GM12878 (cell line): ENCODE measurements around the gene LASP1. TPM values are rescaled to one million over a fixed set of nuclear protein-coding genes. Genes with fewer than 3 reads are reported as not detected.

Experiments
- ATAC-seq: fragments of 200-7000 bp; cut with Tn5 transposase; 3 replicates; pipeline ENCODE4 v1.9.1; 2020; ENCODE audit warnings: mild to moderate bottlenecking, moderate library complexity
- BruUV-seq: library from RNA; stranded (reverse); fragments of 400-500 nt; replicated peaks from 2 replicates; lab custom pipeline; 2021; lab: Mats Ljungman, UMichigan
- CTCF ChIA-PET: fragments of 300-600 bp; sonication (Branson Sonifier 250); formaldehyde crosslinking; extraction: SDS; loops from one replicate; lab custom pipeline; 2021; ENCODE audit warnings: inconsistent platforms; lab: Yijun Ruan, JAX
- POLR2A ChIA-PET: fragments of 350-600 bp; formaldehyde crosslinking; extraction: SDS; loops from one replicate; lab custom pipeline; 2021; ENCODE audit warnings: inconsistent platforms; lab: Charles Lee
- RAD21 ChIA-PET: fragments of 300-600 bp; sonication (Branson Sonifier 250); formaldehyde crosslinking; loops from one replicate; lab custom pipeline; 2023; ENCODE audit warnings: antibody characterized with exemption; ENCODE audit not compliant: unreplicated experiment; lab: Charles Lee
- SMC1A ChIA-PET: fragments of 300-600 bp; sonication (Branson Sonifier 250); formaldehyde crosslinking; loops from one replicate; lab custom pipeline; 2023; ENCODE audit not compliant: unreplicated experiment, uncharacterized antibody; lab: Charles Lee
- DNase-seq: peaks from one replicate; pipeline ENCODE4 v3.0.0-alpha.2; 2011; ENCODE audit warnings: low read depth, low spot score
- FAIRE-seq: peaks from 3 replicates; lab custom pipeline; 2011; peaks lifted over from hg19 to GRCh38; lab: Jason Lieb, UNC
- H2AFZ ChIP-seq: 2 replicates; pipeline ENCODE4 v1.6.0; 2011; ENCODE audit warnings: low read depth, low read length, control low read depth; ENCODE audit not compliant: control insufficient read depth
- H3K27ac ChIP-seq: 2 replicates; pipeline ENCODE4 v1.5.1; 2011; ENCODE audit warnings: control low read depth; ENCODE audit not compliant: control insufficient read depth, insufficient read depth
- H3K27me3 ChIP-seq, 2 experiments: replicated peaks in 1 of 2; 2 replicates each; pipeline versions ENCODE4 v1.6.0 to v1.6.1; 2011; ENCODE audit warnings: low read length in 1 of 2; ENCODE audit not compliant: control insufficient read depth in 2 of 2, insufficient read depth in 2 of 2
- H3K36me3 ChIP-seq, 2 experiments: 2 replicates each; pipeline ENCODE4 v1.5.1; 2011; ENCODE audit warnings: low read length in 1 of 2; ENCODE audit not compliant: control insufficient read depth in 2 of 2, insufficient read depth in 2 of 2
- H3K4me1 ChIP-seq: 2 replicates; pipeline ENCODE4 v1.6.1; 2011; ENCODE audit warnings: mild to moderate bottlenecking, low read length, moderate library complexity, mixed read lengths; ENCODE audit not compliant: control insufficient read depth, insufficient read depth
- H3K4me2 ChIP-seq: 2 replicates; pipeline ENCODE4 v1.6.0; 2011; ENCODE audit warnings: control low read depth; ENCODE audit not compliant: control insufficient read depth, insufficient read depth
- H3K4me3 ChIP-seq: fragments of 200-600 bp; sonication (generic); 2 replicates; pipeline ENCODE4 v1.5.1; 2016
- H3K79me2 ChIP-seq: 2 replicates; pipeline ENCODE4 v1.6.0; 2011; ENCODE audit warnings: low read length; ENCODE audit not compliant: control insufficient read depth, insufficient read depth
- H3K9ac ChIP-seq: 2 replicates; pipeline ENCODE4 v1.8.0; 2011; ENCODE audit warnings: low read length, control low read depth, mixed read lengths; ENCODE audit not compliant: control insufficient read depth, insufficient read depth
- H3K9me3 ChIP-seq: replicated peaks from 3 replicates; pipeline ENCODE4 v1.5.1; 2011; ENCODE audit warnings: mild to moderate bottlenecking, low read length; ENCODE audit not compliant: control insufficient read depth, insufficient read depth
- H4K20me1 ChIP-seq: 2 replicates; pipeline ENCODE4 v1.6.0; 2011; ENCODE audit not compliant: control insufficient read depth, insufficient read depth
- BMI1 ChIP-seq: fragments of 450-650 bp; IDR thresholded peaks from 2 replicates; pipeline ENCODE4 v1.6.1; 2016; ENCODE audit warnings: mild to moderate bottlenecking, moderate library complexity, borderline replicate concordance
- CEBPZ ChIP-seq: fragments of 150-350 bp; IDR thresholded peaks from 2 replicates; pipeline ENCODE4 v1.6.1; 2016; ENCODE audit warnings: low read depth, low read length
- EP300 ChIP-seq, 2 experiments: fragments of 150-350 bp in 1 of 2; IDR thresholded peaks; 2 replicates each; pipeline ENCODE4 v1.6.1; 2011 to 2012; ENCODE audit warnings: low read depth in 2 of 2, low read length in 2 of 2, borderline replicate concordance in 1 of 2, improper control_type of control experiment in 1 of 2, inconsistent platforms in 1 of 2; ENCODE audit not compliant: control insufficient read depth in 1 of 2
- JUND ChIP-seq: IDR thresholded peaks from 2 replicates; pipeline ENCODE4 v1.6.1; 2012; ENCODE audit warnings: low read depth, mild to moderate bottlenecking, low read length, improper control_type of control experiment, moderate library complexity
- MYC ChIP-seq: IDR thresholded peaks from 2 replicates; pipeline ENCODE4 v1.6.1; 2011; ENCODE audit warnings: mild to moderate bottlenecking, low read length, moderate library complexity, inconsistent platforms; ENCODE audit not compliant: insufficient read depth, insufficient replicate concordance, insufficient read length, severe bottlenecking
- NR2F1 ChIP-seq: fragments of 450-650 bp; conservative IDR thresholded peaks from 2 replicates; pipeline ENCODE4 v1.6.1; 2017; ENCODE audit warnings: mild to moderate bottlenecking
- PBX3 ChIP-seq: IDR thresholded peaks from 2 replicates; pipeline ENCODE4 v1.6.1; 2011; ENCODE audit warnings: mild to moderate bottlenecking, low read depth, low read length, moderate library complexity; ENCODE audit not compliant: insufficient replicate concordance
- POLR2A ChIP-seq: IDR thresholded peaks from 2 replicates; pipeline ENCODE4 v1.6.1; 2011; ENCODE audit warnings: low read depth, mild to moderate bottlenecking, low read length
- RELA ChIP-seq: fragments of 450-650 bp; IDR thresholded peaks from 2 replicates; pipeline ENCODE4 v1.8.0; 2014; ENCODE audit warnings: borderline replicate concordance; ENCODE audit not compliant: partially characterized antibody
- TCF12 ChIP-seq: IDR thresholded peaks from 2 replicates; pipeline ENCODE4 v1.6.1; 2011; ENCODE audit warnings: low read depth, mild to moderate bottlenecking, low read length
- TCF7 ChIP-seq: IDR thresholded peaks from 2 replicates; pipeline ENCODE4 v1.6.1; 2014; ENCODE audit warnings: antibody characterized with exemption, borderline replicate concordance
- USF2 ChIP-seq: IDR thresholded peaks from 2 replicates; pipeline ENCODE4 v1.6.1; 2011; ENCODE audit warnings: low read depth, low read length, improper control_type of control experiment, borderline replicate concordance
- WRNIP1 ChIP-seq: IDR thresholded peaks from 2 replicates; pipeline ENCODE4 v1.6.1; 2011; ENCODE audit warnings: low read depth, low read length, improper control_type of control experiment, borderline replicate concordance
- ZNF622 ChIP-seq: fragments of 450-650 bp; IDR thresholded peaks from 2 replicates; pipeline ENCODE4 v1.6.1; 2017; ENCODE audit warnings: mild to moderate bottlenecking, inconsistent platforms
- ZZZ3 ChIP-seq: IDR thresholded peaks from 2 replicates; pipeline ENCODE4 v1.6.1; 2011; ENCODE audit warnings: low read depth; ENCODE audit not compliant: control insufficient read depth, insufficient read length
- WGBS: methylation state at CpG from one replicate; pipeline ENCODE4 v1.1.6; 2016; ENCODE audit warnings: low lambda C conversion rate; ENCODE audit not compliant: insufficient replicate concordance, insufficient coverage; ENCODE audit errors: missing lambda C conversion rate; 5-methylcytosine and 5-hydroxymethylcytosine counted together
- in situ Hi-C: fragments of 300-500 bp; cut with MboI; formaldehyde crosslinking; loops from 9 replicates; pipeline ENCODE4 v1.14.3; 2018; ENCODE audit warnings: mixed read lengths
- intact Hi-C: fragments of 100-400 bp; cut with micrococcal nuclease; formaldehyde crosslinking; loops from one replicate; pipeline ENCODE4 v1.14.2; 2022; ENCODE audit not compliant: unreplicated experiment
- polyA plus RNA-seq, 11 experiments: library from polyadenylated mRNA; depleted of rRNA in 4 of 11; unstranded in 6 of 11; stranded (reverse) in 5 of 11; fragments of >200 nt; fragmentation: Nextera tagmentation in 4 of 11; fragmentation: Illumina TruSeq in 1 of 11; extraction: Ambion mirVana in 4 of 11; extraction: Trizol in 1 of 11; gene quantifications; 1 replicate in 1 of 11; 2 replicates in 10 of 11; pipeline versions ENCODE4 v1.2.1 to v1.2.3, GENCODE V29; 2011 to 2016; ENCODE audit warnings: inconsistent platforms in 2 of 11, missing spikeins in 2 of 11, low read depth in 1 of 11
- total RNA-seq, 4 experiments: library from RNA; depleted of rRNA in 3 of 4; stranded (reverse); fragments of >200 nt in 3 of 4; fragmentation: Illumina TruSeq in 1 of 4; extraction: Trizol in 1 of 4; gene quantifications; 2 replicates each; pipeline versions ENCODE4 v1.2.1 to v1.2.3, GENCODE V29; 2013 to 2021

LASP1 gene
- total and polyA plus RNA-seq, 10 of the 15 experiments (the other 5 are each of a cell fraction or from before 2014, with no cell fraction given), result 21.0 to 114 (median 59.3) TPM

GRCh38 chr17:38879878-38880665, 10.2 kb downstream of the LASP1 start:
- H3K4me2 ChIP-seq, result no peak overlapping the region
- POLR2A ChIA-PET, result interaction anchor here (0.7 to 1.5 kb wide), 2 partner anchors 28 to 53 kb away, joined by 3 read pairs; no protein-coding TSS in a partner anchor

More at GRCh38 chr17:38879878-38880665, 10.2 kb downstream of the LASP1 start:
- no peak overlapping the region for H3K4me3 ChIP-seq
- no TSS peak for BruUV-seq
- DNase-seq (no peak), FAIRE-seq (no peak), ATAC-seq (no peak)
- H3K9ac ChIP-seq, result no peak overlapping the region
- intact Hi-C loops (loop anchor here (10.0 kb wide), 1 partner anchor 105 kb away; no protein-coding TSS in a partner anchor), in situ Hi-C loops (no loop called here)
- no peaks in the 10 kb centered on the region for H3K9me3 ChIP-seq
- no peak overlapping the region for H3K27ac ChIP-seq
- H3K4me1 ChIP-seq, result peaks cover 42% of the 10 kb centered on the region
- WGBS, result 67% methylated on average over 6 of the region's 6 CpGs
- ChIA-PET RAD21 (no interaction called here), SMC1A (interaction anchor here (3.2 kb wide), 1 partner anchor 9 kb away, joined by 7 read pairs; no protein-coding TSS in a partner anchor), CTCF (interaction anchor here (4.0 kb wide), 1 partner anchor 10 kb away, joined by 27 read pairs; the partner anchor contains the start of gene LASP1)
- peaks cover 48% of the 10 kb centered on the region for H3K79me2 ChIP-seq
- peaks cover 24 to 40% of the 10 kb centered on the region in 2 experiments; a peak in 3 of 4 replicates for H3K36me3 ChIP-seq
- H4K20me1 ChIP-seq, result 0 out of 2 replicates have a peak, but pooled peaks cover 2% of the 10 kb centered on the region
- no peak for TF ChIP-seq NR2F1
- TF ChIP-seq TCF12, result no peak
- no peak for TF ChIP-seq USF2
- TF ChIP-seq JUND, result no peak
- TF ChIP-seq TCF7, result no peak
- no peak for TF ChIP-seq RELA
- no peak for TF ChIP-seq BMI1
- TF ChIP-seq WRNIP1, result no peak
- no peak for TF ChIP-seq MYC
- no peak for TF ChIP-seq EP300 (IDR thresholded peaks at IDR 0.05; ENCODE audit: borderline replicate concordance in 1 of 2, control insufficient read depth in 1 of 2, low read depth in 2 of 2, low read length in 2 of 2)
- TF ChIP-seq PBX3, result no peak
- TF ChIP-seq POLR2A, result no peak
- TF ChIP-seq CEBPZ, result no peak
- no peak for TF ChIP-seq ZNF622
- TF ChIP-seq ZZZ3, result no peak
- H2AFZ ChIP-seq, result no peak overlapping the region
- no peaks in the 10 kb centered on the region for H3K27me3 ChIP-seq
